Activated T-helper 2 cell treated with anti-CD3 and anti-CD28 coated beads, Interferon-gamma antibody, Interleukin-2, Interleukin-4, amounts not matched to agents 10 μg/mL and 5 μg/mL and 100 μg/mL, durations not matched to agents 14 hours and 24 hours and 36 hours (primary cell): Measurements from ENCODE around the gene TTLL10. TPM values are rescaled to one million over a fixed set of nuclear protein-coding genes. Genes with fewer than 3 reads are reported as not detected.

Experiments used
- DNase-seq: peaks from one replicate; pipeline ENCODE4 v3.0.0; 2021; ENCODE audit warnings: low spot score
- H3K27ac Mint-ChIP-seq: one replicate; pipeline ENCODE4 v1.8.0; 2021; ENCODE audit warnings: mixed read lengths
- H3K27me3 Mint-ChIP-seq: one replicate; pipeline ENCODE4 v1.8.0; 2021; ENCODE audit warnings: low read depth, mixed read lengths
- H3K36me3 Mint-ChIP-seq: one replicate; pipeline ENCODE4 v1.8.0; 2021; ENCODE audit warnings: low read depth, mixed read lengths
- H3K4me1 Mint-ChIP-seq: one replicate; pipeline ENCODE4 v1.8.0; 2021; ENCODE audit warnings: low read depth, mixed read lengths
- H3K4me3 Mint-ChIP-seq: one replicate; pipeline ENCODE4 v1.8.0; 2021; ENCODE audit warnings: low read depth, mild to moderate bottlenecking, moderate library complexity, mixed read lengths
- H3K9me3 Mint-ChIP-seq: one replicate; pipeline ENCODE4 v1.8.0; 2021; ENCODE audit warnings: mixed read lengths
- intact Hi-C: fragments of 100-400 bp; cut with micrococcal nuclease; formaldehyde crosslinking; loops from one replicate; pipeline ENCODE4 v1.15.1; 2023
- total RNA-seq: library from RNA; stranded (reverse); gene quantifications from 2 replicates; pipeline ENCODE4 v1.2.3, GENCODE V29; 2022

The TTLL10 gene
- total RNA-seq, 1 donor from 2014 or later = not detected

- Mint-ChIP-seq H3K4me1 (peaks cover 32% of the 10 kb centered on the region), H3K27me3 (no peaks in the 10 kb centered on the region), H3K36me3 (peaks cover 62% of the 10 kb centered on the region), H3K9me3 (no peaks in the 10 kb centered on the region), H3K27ac (peak overlapping the region; percentile 90), H3K4me3 (peak overlapping the region; percentile 62)
- intact Hi-C loops = loop anchor here (2.0 kb wide), 1 partner anchor 15 kb away; no protein-coding TSS in a partner anchor
- no peak for DNase-seq
These were observed 42.4 kb downstream of the TTLL10 start for GRCh38 chr1:1215881-1216605.

- peaks cover 32% of the 10 kb centered on the region for H3K4me1 Mint-ChIP-seq
- no peaks in the 10 kb centered on the region for H3K27me3 Mint-ChIP-seq
- H3K4me3 Mint-ChIP-seq = peak overlapping the region; percentile 62
- DNase-seq = no peak
- intact Hi-C loops = no loop called here
- no peaks in the 10 kb centered on the region for H3K9me3 Mint-ChIP-seq
- peaks cover 66% of the 10 kb centered on the region for H3K36me3 Mint-ChIP-seq
- peak overlapping the region; percentile 90 for H3K27ac Mint-ChIP-seq
These were observed 43.3 kb downstream of the TTLL10 start for GRCh38 chr1:1216770-1217620.

GRCh38 chr1:1217621-1218523, 44.2 kb downstream of the TTLL10 start:
- no peak for DNase-seq
- H3K4me1 Mint-ChIP-seq = peaks cover 32% of the 10 kb centered on the region
- H3K9me3 Mint-ChIP-seq = no peaks in the 10 kb centered on the region
- H3K4me3 Mint-ChIP-seq = peak overlapping the region; percentile 5
- intact Hi-C loops = no loop called here
- H3K27ac Mint-ChIP-seq = peak overlapping the region; percentile 73
- H3K27me3 Mint-ChIP-seq = no peaks in the 10 kb centered on the region
- peaks cover 68% of the 10 kb centered on the region for H3K36me3 Mint-ChIP-seq

- no peaks in the 10 kb centered on the region for H3K9me3 Mint-ChIP-seq
- no peaks in the 10 kb centered on the region for H3K27me3 Mint-ChIP-seq
- no peak for DNase-seq
- peak overlapping the region; percentile 57 for H3K27ac Mint-ChIP-seq
- peaks cover 74% of the 10 kb centered on the region for H3K36me3 Mint-ChIP-seq
- intact Hi-C loops = no loop called here
- H3K4me3 Mint-ChIP-seq = no peak overlapping the region
- peaks cover 32% of the 10 kb centered on the region for H3K4me1 Mint-ChIP-seq
These were observed 45.0 kb downstream of the TTLL10 start for GRCh38 chr1:1218524-1219200.

- H3K27me3 Mint-ChIP-seq = no peaks in the 10 kb centered on the region
- peak overlapping the region; percentile 76 for H3K27ac Mint-ChIP-seq
- peaks cover 29% of the 10 kb centered on the region for H3K4me1 Mint-ChIP-seq
- DNase-seq = no peak
- H3K4me3 Mint-ChIP-seq = no peak overlapping the region
- H3K36me3 Mint-ChIP-seq = peaks cover 74% of the 10 kb centered on the region
- no peaks in the 10 kb centered on the region for H3K9me3 Mint-ChIP-seq
- intact Hi-C loops = no loop called here
These were observed 45.7 kb downstream of the TTLL10 start for GRCh38 chr1:1219341-1219740.

DNA sequence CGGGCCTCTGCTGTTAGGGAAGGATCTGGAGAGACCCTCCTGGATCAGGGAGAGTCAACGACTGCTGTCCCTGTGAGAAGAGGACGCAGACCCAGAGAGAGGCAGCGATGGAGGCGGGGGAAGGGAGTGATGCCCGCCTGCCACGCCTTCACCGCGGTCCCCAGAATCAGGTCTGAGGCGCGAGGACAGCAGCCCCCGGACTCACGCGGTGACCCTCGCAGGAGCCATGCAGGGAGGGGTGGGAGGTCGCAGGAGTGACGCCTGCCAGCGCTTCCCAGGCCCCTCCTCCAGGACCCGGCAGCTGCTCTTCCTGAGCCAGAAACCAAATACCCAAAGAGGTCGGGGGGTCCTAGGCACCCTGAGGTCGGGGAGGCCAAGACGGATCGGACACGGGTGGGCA, 46.5 kb downstream of the TTLL10 start:
- Mint-ChIP-seq H3K36me3 (peaks cover 74% of the 10 kb centered on the region), H3K4me3 (no peak overlapping the region), H3K27me3 (no peaks in the 10 kb centered on the region), H3K27ac (peak overlapping the region; percentile 76), H3K9me3 (no peaks in the 10 kb centered on the region), H3K4me1 (peaks cover 23% of the 10 kb centered on the region)
- DNase-seq = no peak
- intact Hi-C loops = no loop called here

GRCh38 chr1:1221887-1222574, 48.4 kb downstream of the TTLL10 start:
- H3K4me1 Mint-ChIP-seq = peaks cover 20% of the 10 kb centered on the region
- intact Hi-C loops = no loop called here
- no peaks in the 10 kb centered on the region for H3K9me3 Mint-ChIP-seq
- H3K27me3 Mint-ChIP-seq = no peaks in the 10 kb centered on the region
- H3K36me3 Mint-ChIP-seq = peaks cover 75% of the 10 kb centered on the region
- no peak for DNase-seq
- H3K27ac Mint-ChIP-seq = no peak overlapping the region
- no peak overlapping the region for H3K4me3 Mint-ChIP-seq

DNA sequence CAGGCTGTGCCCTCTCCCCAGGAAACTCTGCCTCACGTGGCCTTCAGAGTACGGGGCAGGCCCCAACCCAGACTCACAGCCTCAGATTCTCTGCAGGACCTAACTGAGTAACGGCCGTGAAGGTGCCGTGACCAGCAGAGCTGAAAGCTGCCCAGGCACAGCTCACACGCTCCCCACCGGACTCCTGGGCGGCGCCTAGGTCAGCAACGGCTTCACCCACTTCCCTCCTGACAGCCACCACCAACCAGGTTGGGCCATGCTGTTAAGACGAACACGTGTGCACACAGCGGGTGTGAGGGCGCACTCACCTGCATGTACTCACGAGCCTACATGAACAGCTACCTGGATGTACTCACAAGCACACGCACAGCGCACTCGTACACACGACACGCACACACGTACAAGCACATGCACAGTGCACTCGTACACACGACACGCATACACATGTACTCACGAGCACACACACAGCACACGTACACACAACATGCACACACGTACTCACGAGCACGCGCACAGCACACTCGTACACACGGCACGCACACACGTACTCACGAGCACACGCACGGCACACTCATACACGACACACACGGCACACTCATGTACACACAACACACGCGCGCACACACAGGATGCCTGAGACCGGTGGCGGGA, 49.0 kb downstream of the TTLL10 start:
- peaks cover 74% of the 10 kb centered on the region for H3K36me3 Mint-ChIP-seq
- peaks cover 17% of the 10 kb centered on the region for H3K4me1 Mint-ChIP-seq
- H3K27ac Mint-ChIP-seq = no peak overlapping the region
- H3K9me3 Mint-ChIP-seq = no peaks in the 10 kb centered on the region
- no peak overlapping the region for H3K4me3 Mint-ChIP-seq
- DNase-seq = no peak
- H3K27me3 Mint-ChIP-seq = no peaks in the 10 kb centered on the region
- intact Hi-C loops = no loop called here

DNA sequence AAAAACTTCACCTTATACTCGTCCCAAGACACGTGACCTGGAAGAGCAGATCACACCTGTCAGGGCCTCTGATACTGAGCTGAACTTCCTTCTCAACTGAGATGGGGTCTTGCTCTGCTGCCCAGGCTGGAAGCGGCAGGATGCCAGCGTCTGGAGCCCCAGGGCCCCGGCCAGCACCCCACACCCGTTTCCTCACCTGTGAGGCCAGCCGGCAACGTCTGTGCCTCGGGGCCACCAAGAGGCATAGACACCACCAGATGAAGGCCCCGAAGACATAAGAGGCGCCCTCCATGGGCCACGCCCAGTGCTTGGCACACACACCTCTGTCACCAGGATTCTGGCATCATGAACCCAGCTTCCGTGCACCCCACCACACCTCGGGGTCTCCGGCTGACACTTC, 49.6 kb downstream of the TTLL10 start:
- H3K4me3 Mint-ChIP-seq = no peak overlapping the region
- H3K9me3 Mint-ChIP-seq = no peaks in the 10 kb centered on the region
- peaks cover 11% of the 10 kb centered on the region for H3K4me1 Mint-ChIP-seq
- H3K36me3 Mint-ChIP-seq = peaks cover 68% of the 10 kb centered on the region
- intact Hi-C loops = no loop called here
- no peaks in the 10 kb centered on the region for H3K27me3 Mint-ChIP-seq
- no peak overlapping the region for H3K27ac Mint-ChIP-seq
- DNase-seq = no peak

- Mint-ChIP-seq H3K4me1 (peaks cover 10% of the 10 kb centered on the region), H3K36me3 (peaks cover 68% of the 10 kb centered on the region), H3K4me3 (no peak overlapping the region), H3K27ac (no peak overlapping the region), H3K9me3 (no peaks in the 10 kb centered on the region), H3K27me3 (no peaks in the 10 kb centered on the region)
- DNase-seq = no peak
- intact Hi-C loops = no loop called here
These were observed 50.2 kb downstream of the TTLL10 start for GRCh38 chr1:1223891-1224290.

- Mint-ChIP-seq H3K4me3 (no peak overlapping the region), H3K36me3 (peaks cover 70% of the 10 kb centered on the region), H3K27ac (no peak overlapping the region), H3K27me3 (no peaks in the 10 kb centered on the region), H3K9me3 (no peaks in the 10 kb centered on the region), H3K4me1 (peaks cover 14% of the 10 kb centered on the region)
- no peak for DNase-seq
- intact Hi-C loops = no loop called here
These were observed 51.7 kb downstream of the TTLL10 start for GRCh38 chr1:1225238-1225845.
